Common myeloid progenitor, CD34-positive (primary cell): Measurements from ENCODE around the gene RAB28. TPM values are rescaled to one million over a fixed set of nuclear protein-coding genes. Genes with fewer than 3 reads are reported as not detected.

Experiments
- CTCF ChIA-PET: fragments of 350-600 bp; sonication (Branson Sonifier 250); formaldehyde crosslinking; loops from one replicate; lab custom pipeline; 2021; ENCODE audit warnings: antibody characterized with exemption; lab: Charles Lee
- POLR2A ChIA-PET: fragments of 350-600 bp; sonication (Branson Sonifier 250); formaldehyde crosslinking; loops from one replicate; lab custom pipeline; 2021; ENCODE audit warnings: antibody characterized with exemption; lab: Charles Lee
- DNase-seq, 3 donors: peaks; one replicate each; pipeline versions ENCODE4 v3.0.0 to v3.0.0-alpha.2; 2013
- H3K27ac ChIP-seq, 2 experiments: 1 replicate in 1 of 2; 2 replicates in 1 of 2; pipeline ENCODE4 v1.7.0; 2013; ENCODE audit warnings: inconsistent platforms in 2 of 2, low read length in 2 of 2, mild to moderate bottlenecking in 2 of 2, low read depth in 1 of 2, moderate library complexity in 1 of 2; ENCODE audit not compliant: severe bottlenecking in 2 of 2, insufficient read depth in 1 of 2, poor library complexity in 1 of 2
- H3K27me3 ChIP-seq, 5 experiments: replicated peaks in 2 of 5; 1 replicate in 3 of 5; 2 replicates in 2 of 5; pipeline versions ENCODE4 v1.6.1 to v1.7.0; 2013; ENCODE audit warnings: low read length in 4 of 5, mild to moderate bottlenecking in 2 of 5, moderate library complexity in 2 of 5, inconsistent platforms in 1 of 5; ENCODE audit not compliant: insufficient read depth in 5 of 5, control insufficient read depth in 4 of 5
- H3K36me3 ChIP-seq, 4 experiments: 1 replicate in 2 of 4; 2 replicates in 2 of 4; pipeline versions ENCODE4 v1.6.1 to v1.7.0; 2013; ENCODE audit warnings: low read length in 3 of 4, control low read depth in 1 of 4, mild to moderate bottlenecking in 1 of 4; ENCODE audit not compliant: control insufficient read depth in 4 of 4, insufficient read depth in 4 of 4
- H3K4me1 ChIP-seq, 4 experiments: 1 replicate in 3 of 4; 2 replicates in 1 of 4; pipeline versions ENCODE4 v1.6.1 to v1.7.1; 2013; ENCODE audit warnings: low read length in 3 of 4, mild to moderate bottlenecking in 3 of 4, control low read depth in 1 of 4, inconsistent platforms in 1 of 4, moderate library complexity in 1 of 4; ENCODE audit not compliant: control insufficient read depth in 4 of 4, insufficient read depth in 4 of 4; ENCODE audit errors: control extremely low read depth in 1 of 4
- H3K4me3 ChIP-seq, 7 experiments: 1 replicate in 4 of 7; 2 replicates in 3 of 7; pipeline versions ENCODE4 v1.5.1 to v1.7.0; 2013; ENCODE audit warnings: mild to moderate bottlenecking in 7 of 7, low read length in 6 of 7, moderate library complexity in 6 of 7, inconsistent platforms in 2 of 7, low read depth in 2 of 7, control low read depth in 1 of 7; ENCODE audit not compliant: insufficient read depth in 4 of 7, control insufficient read depth in 1 of 7; ENCODE audit errors: extremely low read depth in 1 of 7
- H3K9me3 ChIP-seq, 5 experiments: 1 replicate in 4 of 5; 2 replicates in 1 of 5; pipeline versions ENCODE4 v1.6.1 to v1.7.1; 2013; ENCODE audit warnings: low read length in 4 of 5, mild to moderate bottlenecking in 2 of 5, inconsistent platforms in 1 of 5, low read depth in 1 of 5, moderate library complexity in 1 of 5; ENCODE audit not compliant: control insufficient read depth in 4 of 5, insufficient read depth in 2 of 5; ENCODE audit errors: control extremely low read depth in 1 of 5
- WGBS: methylation state at CpG from one replicate; pipeline ENCODE4 v1.1.5; 2013; ENCODE audit not compliant: insufficient coverage; 5-methylcytosine and 5-hydroxymethylcytosine counted together
- polyA plus RNA-seq: library from polyadenylated mRNA; unstranded; fragments of 120-200 nt; gene quantifications from one replicate; pipeline ENCODE4 v1.2.1, GENCODE V29; 2013

Gene RAB28
- polyA plus RNA-seq, result 16.0 TPM

DNA sequence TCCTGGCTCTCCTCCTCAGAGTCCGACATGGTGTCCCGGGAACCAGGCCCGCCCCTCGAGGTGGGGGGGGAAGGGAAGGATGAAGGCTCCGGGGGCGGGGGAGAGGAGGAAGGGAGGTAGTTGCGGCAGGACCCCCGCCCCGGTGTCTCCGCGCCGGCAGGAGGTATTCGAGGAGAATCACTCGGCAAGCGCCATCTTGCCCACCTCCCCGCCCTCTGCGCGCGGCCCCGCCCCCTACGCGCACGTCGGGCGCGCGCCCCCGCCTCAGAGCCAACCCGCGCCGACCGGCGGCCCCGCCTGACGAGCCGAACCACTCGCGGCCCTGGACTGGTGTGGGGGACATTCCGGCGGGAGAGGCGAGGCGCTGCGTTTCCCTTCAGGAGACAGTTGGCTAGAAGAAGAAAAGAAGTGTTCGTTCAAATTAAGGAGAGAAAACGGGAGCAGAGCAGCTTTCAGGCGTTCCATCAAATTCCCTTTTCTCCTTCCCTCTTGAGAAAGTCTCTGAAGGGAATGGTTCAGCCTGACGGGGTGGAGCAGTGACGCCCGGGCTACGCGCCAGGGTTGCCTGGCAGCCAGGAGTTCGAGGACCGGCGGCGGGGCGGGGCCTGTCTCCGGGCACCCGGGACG is at the start of gene RAB28:
Gene RAB28, minus strand, starts transcription at position 219 of the 627 bp plus-strand sequence.
- CTCF ChIA-PET, result no interaction called here
- WGBS, result 0% methylated on average over 45 of the region's 59 CpGs
- POLR2A ChIA-PET, result interaction anchor here (0.9 kb wide), 1 partner anchor 44 kb away, joined by 3 read pairs; no protein-coding TSS in a partner anchor
- H3K4me1 ChIP-seq, result peaks cover 4 to 18% (median 9%) of the 10 kb centered on the region in 4 experiments
- peak within 1 kb of the TSS; percentile 97 to 98 for H3K27ac ChIP-seq
- H3K36me3 ChIP-seq, result peaks cover 0 to 2% (median 0%) of the 10 kb centered on the region in 4 experiments
- H3K4me3 ChIP-seq, result peak within 1 kb of the TSS; percentile 84 to 95 (median 87)
- peaks cover 0 to 4% (median 3%) of the 10 kb centered on the region in 5 experiments for H3K9me3 ChIP-seq
- DNase-seq, result peak; percentile 94 to 96 (median 95)
- H3K27me3 ChIP-seq, result peaks cover 0 to 24% (median 6%) of the 10 kb centered on the region in 5 experiments

GRCh38 chr4:13531625-13531998 is 47.5 kb upstream of the RAB28 start:
- 28% methylated on average over 8 of the region's 8 CpGs for WGBS
- peaks cover 29 to 100% (median 82%) of the 10 kb centered on the region in 5 experiments for H3K27me3 ChIP-seq
- H3K4me1 ChIP-seq, result peaks cover 2 to 31% (median 21%) of the 10 kb centered on the region in 4 experiments
- ChIA-PET POLR2A (no interaction called here), CTCF (interaction anchor here (1.1 to 2.4 kb wide), 3 partner anchors 9 to 17 kb away, joined by 3 to 6 read pairs (median 3); no protein-coding TSS in a partner anchor)
- H3K36me3 ChIP-seq, result no peaks in the 10 kb centered on the region
- no peak overlapping the region for H3K27ac ChIP-seq
- peaks cover 0 to 8% (median 0%) of the 10 kb centered on the region in 5 experiments for H3K9me3 ChIP-seq
- H3K4me3 ChIP-seq, result peak overlapping the region in 1 of 7 experiments; percentile 18
- DNase-seq, result no peak

DNA sequence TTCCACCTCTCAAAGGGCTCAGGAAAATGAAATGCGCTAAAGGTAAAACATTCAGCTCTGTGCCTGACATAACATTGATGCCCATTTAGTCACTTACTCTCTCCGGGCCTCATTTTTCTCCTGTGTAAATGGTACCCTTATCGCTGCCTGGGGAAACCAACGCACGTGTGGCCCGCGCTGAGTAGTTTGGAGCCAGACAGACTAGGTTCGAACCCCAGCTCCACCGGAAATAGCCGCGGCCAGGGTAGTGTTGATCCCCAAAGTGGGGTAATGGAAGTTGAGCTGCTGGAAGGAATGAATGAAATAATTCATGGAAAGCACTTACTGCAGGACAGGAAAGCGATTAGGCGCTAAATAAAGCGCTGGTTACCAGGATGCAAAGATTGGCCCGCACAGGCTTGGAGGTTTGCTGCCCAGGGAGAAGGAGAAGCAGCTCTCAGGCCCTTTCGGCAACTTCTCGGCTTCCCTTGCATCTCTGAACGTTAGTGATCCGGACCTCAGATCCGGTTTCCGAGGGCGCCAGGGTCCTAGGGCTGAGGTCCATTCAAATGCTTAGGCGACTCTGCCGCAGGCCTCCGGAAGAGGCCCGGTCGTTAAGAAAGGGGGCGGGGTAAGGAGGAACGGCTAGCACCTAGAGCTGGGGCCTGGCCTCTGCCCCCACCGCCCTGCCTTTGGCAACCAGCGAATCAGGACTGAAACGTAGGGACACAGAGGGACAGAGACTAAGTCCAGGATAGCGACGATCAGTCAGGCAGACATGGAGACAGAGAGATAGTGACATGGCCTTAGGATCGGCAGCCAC is 46.9 kb upstream of the RAB28 start:
- Histone ChIP-seq H3K27me3 (peaks cover 29 to 100% (median 83%) of the 10 kb centered on the region in 5 experiments), H3K9me3 (peaks cover 0 to 8% (median 0%) of the 10 kb centered on the region in 5 experiments), H3K4me3 (peak overlapping the region in 1 of 7 experiments; percentile 18), H3K27ac (no peak overlapping the region), H3K4me1 (peaks cover 0 to 31% (median 21%) of the 10 kb centered on the region in 4 experiments), H3K36me3 (no peaks in the 10 kb centered on the region)
- no peak for DNase-seq
- 6% methylated on average over 24 of the region's 35 CpGs for WGBS
- POLR2A ChIA-PET, result no interaction called here
- CTCF ChIA-PET, result interaction anchor here (1.0 to 2.4 kb wide), 6 partner anchors 9 to 35 kb away, joined by 3 to 6 read pairs (median 3); no protein-coding TSS in a partner anchor

DNA sequence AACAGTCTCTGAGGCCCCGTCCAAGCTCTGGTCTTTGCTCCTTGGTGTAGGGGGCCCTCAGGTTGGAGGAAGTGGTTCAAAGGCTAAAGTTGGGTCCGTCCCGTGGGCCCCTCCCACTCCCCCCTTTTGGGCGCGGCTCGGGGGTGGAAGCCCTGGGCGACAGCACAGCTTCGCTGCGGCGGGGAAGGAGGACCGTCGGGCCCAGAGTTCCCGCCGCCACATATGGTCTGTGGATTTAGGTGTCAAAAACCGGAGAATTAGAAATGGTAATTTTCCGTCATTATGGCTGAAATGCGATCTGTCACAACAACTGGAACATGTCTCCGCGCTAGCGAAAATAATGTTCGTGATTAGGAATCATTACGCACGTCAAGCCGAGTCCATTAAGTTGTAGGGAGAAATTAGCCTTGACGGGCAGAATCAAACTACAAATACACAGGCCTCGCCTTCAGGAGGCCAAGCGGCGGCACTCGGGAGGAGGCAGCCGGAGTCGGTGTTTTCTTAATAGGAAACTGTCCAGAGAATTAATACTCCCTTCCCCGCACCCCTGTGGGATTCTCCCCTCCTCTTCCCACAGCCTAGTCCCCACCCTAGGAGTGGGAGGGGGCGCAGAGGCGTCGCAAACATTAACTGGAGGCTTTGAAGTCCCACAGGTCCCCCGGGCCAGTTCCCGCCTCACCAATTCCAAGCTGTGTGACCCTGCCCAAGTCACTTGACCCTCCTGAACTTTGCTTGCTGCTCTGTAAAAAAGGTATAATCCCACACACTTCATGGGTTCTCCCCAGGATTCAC is 45.2 kb upstream of the RAB28 start:
- peaks cover 0 to 28% (median 20%) of the 10 kb centered on the region in 4 experiments for H3K4me1 ChIP-seq
- DNase-seq, result no peak
- H3K36me3 ChIP-seq, result peaks cover 0 to 6% (median 0%) of the 10 kb centered on the region in 4 experiments
- H3K9me3 ChIP-seq, result peaks cover 0 to 19% (median 8%) of the 10 kb centered on the region in 5 experiments
- ChIA-PET CTCF (interaction anchor here (1.1 to 1.8 kb wide), 3 partner anchors 9 to 14 kb away, joined by 3 to 6 read pairs (median 3); no protein-coding TSS in a partner anchor), POLR2A (no interaction called here)
- H3K27me3 ChIP-seq, result peaks cover 37 to 100% (median 85%) of the 10 kb centered on the region in 5 experiments
- H3K27ac ChIP-seq, result no peak overlapping the region
- WGBS, result 11% methylated on average over 16 of the region's 37 CpGs
- no peak overlapping the region for H3K4me3 ChIP-seq

DNA sequence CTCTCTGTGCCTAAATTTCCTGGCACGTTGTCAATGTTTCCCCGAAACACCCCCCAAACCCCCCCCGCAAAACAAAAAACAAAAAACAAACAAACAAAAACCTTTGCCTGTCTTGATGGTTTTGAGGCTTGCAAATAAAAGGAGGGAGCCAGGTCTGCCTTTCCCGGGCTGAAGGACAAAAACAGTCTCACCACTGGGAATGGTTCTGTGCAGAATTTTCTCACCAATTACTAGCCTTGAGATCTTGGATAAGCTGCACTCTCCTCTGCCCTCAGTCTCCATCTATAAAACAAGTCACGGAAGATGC is 44.6 kb upstream of the RAB28 start:
- CTCF ChIA-PET, result interaction anchor here (1.3 kb wide), 1 partner anchor 13 kb away, joined by 3 read pairs; no protein-coding TSS in a partner anchor
- Histone ChIP-seq H3K36me3 (peaks cover 0 to 11% (median 0%) of the 10 kb centered on the region in 4 experiments), H3K4me3 (no peak overlapping the region), H3K27me3 (peaks cover 31 to 100% (median 85%) of the 10 kb centered on the region in 5 experiments), H3K27ac (no peak overlapping the region), H3K9me3 (peaks cover 0 to 24% (median 13%) of the 10 kb centered on the region in 5 experiments), H3K4me1 (peaks cover 0 to 26% (median 20%) of the 10 kb centered on the region in 4 experiments)
- POLR2A ChIA-PET, result interaction anchor here (0.6 kb wide), 1 partner anchor 44 kb away, joined by 3 read pairs; no protein-coding TSS in a partner anchor
- 25% methylated on average over 2 of the region's 5 CpGs for WGBS
- no peak for DNase-seq
